G401.6 (cell line): ENCODE data around the gene RABGAP1L.
"Not testable (repeated sequence)": the region's sequence is repeated elsewhere in the genome, so short reads cannot be mapped to it uniquely, and the experiment has no call there.

ENCODE experiments used
- FAIRE-seq: peaks from 2 replicates; lab custom pipeline; 2012; peaks lifted over from hg19 to GRCh38; lab: Jason Lieb, UNC

Gene RABGAP1L

GRCh38 chr1:174671826-174672225 lies 512.5 kb downstream of the RABGAP1L start:
- FAIRE-seq: no peak

GRCh38 chr1:174676856-174677255 lies 517.5 kb downstream of the RABGAP1L start:
- FAIRE-seq: no peak

GRCh38 chr1:174678657-174679056 lies 519.3 kb downstream of the RABGAP1L start:
- no peak for FAIRE-seq

DNA sequence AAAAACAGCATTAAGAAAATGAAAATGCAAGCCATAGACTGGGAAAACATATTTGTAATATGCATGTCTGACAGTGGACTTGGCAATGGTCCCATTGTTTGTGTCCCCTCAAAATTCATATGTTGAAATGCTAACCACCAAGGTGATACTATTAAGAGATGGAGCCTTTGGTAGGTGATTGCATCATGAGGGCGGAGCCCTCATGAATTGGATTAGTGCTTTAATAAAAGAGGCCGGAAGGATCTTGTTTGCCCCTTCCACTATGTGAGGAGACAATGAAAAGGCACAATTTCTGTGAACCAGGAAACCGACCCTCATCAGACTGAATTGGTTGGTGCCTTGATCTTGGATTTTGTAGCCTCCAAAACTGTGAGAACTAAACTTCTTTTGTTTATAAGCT lies 520.8 kb downstream of the RABGAP1L start:
- FAIRE-seq: no peak

- no peak for FAIRE-seq
Measured at GRCh38 chr1:174682419-174683008, 523.2 kb downstream of the RABGAP1L start.

- FAIRE-seq: no peak
Measured at GRCh38 chr1:174686213-174686612, 526.9 kb downstream of the RABGAP1L start.

GRCh38 chr1:174689524-174689923 lies 530.2 kb downstream of the RABGAP1L start:
- FAIRE-seq: no peak

DNA sequence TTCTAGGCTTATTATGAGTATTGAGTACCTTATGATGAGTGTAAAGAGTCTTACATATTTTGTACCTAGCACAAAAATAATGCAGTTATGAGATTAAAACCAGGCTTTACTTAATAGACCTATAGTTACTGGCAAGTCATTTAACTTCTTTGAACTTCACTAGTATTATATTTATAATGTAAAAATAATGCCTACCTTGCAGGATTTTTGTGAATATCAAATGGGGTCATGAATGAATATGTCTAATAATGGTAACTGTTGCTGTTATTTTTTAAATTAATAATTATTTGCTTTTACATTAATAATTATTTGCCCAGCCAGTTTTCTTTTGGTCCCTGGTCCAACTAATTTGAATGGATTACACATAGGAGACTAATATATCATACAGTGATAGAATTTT lies 530.9 kb downstream of the RABGAP1L start:
- FAIRE-seq: no peak

DNA sequence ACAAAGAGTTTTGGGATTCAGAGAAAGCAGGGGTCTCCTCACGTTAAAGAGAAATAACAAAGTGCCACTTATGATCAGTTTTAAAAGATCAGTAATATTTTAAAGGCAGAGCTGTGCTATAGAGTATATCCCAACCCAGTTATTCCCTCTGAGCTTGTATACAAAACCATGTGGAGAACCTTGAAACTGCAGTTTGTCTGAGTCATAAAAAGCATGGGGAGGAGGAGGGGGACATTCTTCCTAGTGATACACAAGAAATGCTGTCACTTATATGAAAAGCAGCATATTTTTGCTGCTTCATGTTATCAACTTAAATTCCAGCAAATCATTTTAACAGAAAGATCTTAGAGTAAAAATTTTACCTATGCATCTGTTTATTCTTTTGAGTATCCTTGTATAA lies 533.0 kb downstream of the RABGAP1L start:
- no peak for FAIRE-seq

GRCh38 chr1:174693085-174693484 lies 533.8 kb downstream of the RABGAP1L start:
- no peak for FAIRE-seq

DNA sequence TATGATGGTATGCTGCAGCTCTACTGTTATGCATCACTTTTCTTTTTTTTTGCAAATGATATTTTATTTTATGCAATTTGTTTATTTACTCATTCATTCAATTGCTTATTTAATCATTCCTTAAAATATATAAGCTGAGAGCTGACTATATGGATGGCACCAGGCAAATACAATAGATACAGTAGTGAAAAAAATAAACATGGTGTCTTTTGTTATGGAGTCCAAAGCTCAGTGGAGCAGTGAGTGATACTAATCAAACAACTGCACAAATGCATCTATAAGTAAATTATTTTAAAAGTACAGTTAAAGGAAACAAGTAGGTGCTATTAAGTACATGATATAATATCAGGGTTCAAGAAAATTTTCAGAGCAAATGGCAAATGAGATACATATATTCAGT lies 534.2 kb downstream of the RABGAP1L start:
- FAIRE-seq: not testable (repeated sequence)

- no peak for FAIRE-seq
Measured at GRCh38 chr1:174696026-174696821, 536.9 kb downstream of the RABGAP1L start.

GRCh38 chr1:174700314-174700713 lies 541.0 kb downstream of the RABGAP1L start:
- FAIRE-seq: no peak

DNA sequence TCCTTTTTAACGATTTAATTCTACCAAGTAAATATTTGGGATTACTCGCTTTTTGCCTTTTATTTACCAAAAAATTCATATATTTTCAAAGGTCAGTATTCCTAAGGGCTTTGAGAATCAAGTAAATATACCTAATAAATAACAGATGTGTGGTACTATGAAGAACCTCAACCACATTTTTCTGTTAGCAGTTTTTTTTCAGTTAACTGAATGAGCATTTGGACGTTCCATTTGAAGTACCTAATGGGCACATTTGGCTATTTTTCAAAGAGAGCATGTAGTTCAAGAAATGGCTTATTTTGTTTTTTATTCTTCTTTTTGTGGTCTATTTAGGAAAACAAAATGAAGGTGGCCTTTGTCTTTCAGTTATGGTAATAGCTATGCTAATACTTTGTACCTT lies 541.5 kb downstream of the RABGAP1L start:
- no peak for FAIRE-seq

DNA sequence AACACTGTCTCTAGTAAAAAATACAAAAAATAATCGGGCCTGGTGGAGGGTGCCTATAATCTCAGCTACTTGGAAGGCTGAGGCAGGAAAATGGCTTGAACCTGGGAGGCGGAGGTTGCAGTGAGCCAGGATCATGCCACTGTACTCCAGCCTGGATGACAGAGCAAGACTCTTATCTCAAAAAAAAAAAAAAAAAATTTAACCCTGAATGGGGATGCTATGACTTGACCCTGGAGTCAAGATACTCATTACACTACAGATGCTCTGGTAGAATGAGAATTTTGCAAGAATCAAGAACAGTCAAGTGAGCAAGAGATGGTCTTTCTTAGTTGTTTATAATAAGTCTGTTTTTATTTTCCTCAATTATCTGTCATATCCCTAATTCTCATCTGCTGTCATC lies 542.2 kb downstream of the RABGAP1L start:
- FAIRE-seq: no peak

- no peak for FAIRE-seq
Measured at GRCh38 chr1:174702011-174702410, 542.7 kb downstream of the RABGAP1L start.

GRCh38 chr1:174703309-174703708 lies 544.0 kb downstream of the RABGAP1L start:
- no peak for FAIRE-seq

DNA sequence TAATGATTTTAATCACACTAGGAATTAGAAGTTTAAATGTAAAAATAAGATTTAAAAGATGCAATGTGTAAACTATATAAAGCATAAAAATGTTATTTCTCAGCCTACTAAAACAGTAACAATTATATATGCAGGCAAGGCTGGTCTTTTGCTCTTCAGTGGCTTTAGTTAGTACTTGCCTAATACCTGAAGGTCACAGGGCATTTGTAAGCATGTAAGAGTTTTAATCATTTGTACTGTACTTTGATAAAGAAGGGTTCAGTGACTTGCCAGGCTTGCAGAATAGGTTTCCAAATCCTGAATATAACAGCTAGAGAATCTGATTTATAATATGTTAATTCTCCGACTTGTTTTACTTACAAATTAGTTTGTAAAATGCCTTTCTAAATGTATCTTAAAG lies 545.0 kb downstream of the RABGAP1L start:
- FAIRE-seq: no peak

- FAIRE-seq: no peak
Measured at GRCh38 chr1:174710868-174711845, 551.8 kb downstream of the RABGAP1L start.

DNA sequence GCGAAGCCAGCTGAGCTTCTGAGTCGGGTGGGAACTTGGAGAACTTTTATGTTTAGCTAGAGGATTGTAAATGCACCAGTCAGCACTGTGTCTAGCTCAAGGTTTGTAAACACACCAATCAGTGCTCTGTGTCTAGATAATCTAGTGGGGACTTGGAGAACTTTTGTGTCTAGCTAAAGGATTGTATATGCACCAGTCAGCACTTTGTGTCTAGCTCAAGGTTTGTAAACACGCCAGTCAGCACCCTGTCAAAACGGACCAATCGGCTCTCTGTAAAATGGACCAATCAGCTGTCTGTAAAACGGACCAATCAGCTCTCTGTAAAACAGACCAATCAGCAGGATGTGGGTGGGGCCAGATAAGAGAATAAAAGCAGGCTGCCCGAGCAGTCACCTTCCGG lies 552.5 kb downstream of the RABGAP1L start:
- FAIRE-seq: not testable (repeated sequence)

DNA sequence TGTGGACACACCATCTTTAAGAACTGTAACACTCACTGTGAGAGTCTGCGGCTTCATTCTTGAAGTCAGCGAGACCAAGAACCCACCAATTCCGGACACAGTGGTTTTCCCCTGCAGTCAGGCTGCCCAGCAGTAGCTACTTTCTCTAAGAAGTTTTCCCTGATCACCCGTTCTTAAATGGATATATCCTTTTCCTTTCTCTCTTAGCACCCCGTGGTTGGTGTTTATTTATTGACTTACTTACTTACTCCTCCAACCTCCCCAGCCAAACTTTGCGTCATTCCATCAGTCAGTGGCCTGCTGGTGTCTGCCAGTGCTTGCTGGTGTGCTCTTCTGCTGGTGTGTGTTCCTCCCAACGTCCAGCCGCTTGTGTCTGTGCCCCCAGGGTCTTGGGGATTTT lies 553.2 kb downstream of the RABGAP1L start:
- no peak for FAIRE-seq

- no peak for FAIRE-seq
Measured at GRCh38 chr1:174713796-174714195, 554.5 kb downstream of the RABGAP1L start.

DNA sequence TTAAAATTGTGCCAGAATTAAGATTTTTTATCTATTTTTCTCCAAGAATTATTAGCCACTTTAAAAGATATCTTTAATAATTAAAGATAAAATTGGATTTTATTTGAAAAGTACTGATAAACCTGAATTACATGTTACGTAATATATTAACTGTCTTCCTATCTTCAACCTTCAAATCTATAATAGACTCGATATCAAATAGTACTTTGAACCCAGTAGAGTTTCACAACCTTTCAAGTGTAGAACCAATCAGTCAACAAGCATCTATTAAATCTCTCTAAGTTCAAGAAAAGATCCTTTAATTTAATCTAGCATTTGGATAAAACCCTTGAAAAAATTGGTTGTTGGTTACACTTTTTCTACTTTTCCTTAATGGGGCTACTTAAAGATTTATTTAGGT lies 559.9 kb downstream of the RABGAP1L start:
- FAIRE-seq: no peak
